Measurements from ENCODE around the gene CENPA. TPM values are rescaled to one million over a fixed set of nuclear protein-coding genes. Genes with fewer than 3 reads are reported as not detected.
"Not testable (repeated sequence)": the region's sequence is repeated elsewhere in the genome, so short reads cannot be mapped to it uniquely, and the experiment has no call there.

CENPA gene
- total RNA-seq, 1 experiment from 2014 or later, result 55.0 TPM

GRCh38 chr2:26746934-26747333 is 38.9 kb upstream of the CENPA start:
- Histone ChIP-seq H3K4me3 (ENCODE audit: low read depth in 2 of 2, low read length in 2 of 2) (no peak overlapping the region), H3K27me3 (ENCODE audit: control insufficient read depth, insufficient read depth, low read length) (no peaks in the 10 kb centered on the region), H3K36me3 (ENCODE audit: control insufficient read depth, insufficient read depth, low read length) (no peaks in the 10 kb centered on the region), H3K9me3 (ENCODE audit: control insufficient read depth, insufficient read depth, low read depth, low read length) (no peaks in the 10 kb centered on the region), H3K27ac (ENCODE audit: low read length) (no peak overlapping the region), H3K4me1 (ENCODE audit: control insufficient read depth, insufficient read depth, low read length) (peaks cover 5% of the 10 kb centered on the region; the same call in 1 of the 2 replicates)
- POLR2A ChIA-PET, result no interaction called here
- no TSS peak for BruUV-seq (replicated peaks)
- DNase-seq (ENCODE audit: low read depth, low spot score), result no peak
- CTCF ChIA-PET, result no interaction called here
- in situ Hi-C loops (cut with HindIII; ENCODE audit: low pct_unique_long_range_greater_than_20kb, low sequenced_read_pairs), result no loop called here
- TF ChIP-seq TCF7L2 (IDR thresholded peaks at IDR 0.05; ENCODE audit: low read depth, low read length), result no peak
- no peak for TF ChIP-seq REST (IDR thresholded peaks at IDR 0.05; ENCODE audit: insufficient read depth in 1 of 2, low read depth in 2 of 2, low read length in 1 of 2)
- no peak for TF ChIP-seq POLR2AphosphoS5 (IDR thresholded peaks at IDR 0.05; ENCODE audit: low read depth, low read length)
- TF ChIP-seq CTCF (IDR thresholded peaks at IDR 0.05), result no peak
- ATAC-seq, result no peak
- intact Hi-C loops (cut with micrococcal nuclease; ENCODE audit: unreplicated experiment), result no loop called here

GRCh38 chr2:26749787-26750420 is 36.0 kb upstream of the CENPA start:
- POLR2A ChIA-PET; H3K4me3 ChIP-seq (ENCODE audit: low read depth in 2 of 2, low read length in 2 of 2); H3K36me3 ChIP-seq (ENCODE audit: control insufficient read depth, insufficient read depth, low read length); ATAC-seq; BruUV-seq (replicated peaks); H3K27me3 ChIP-seq (ENCODE audit: control insufficient read depth, insufficient read depth, low read length); intact Hi-C loops (cut with micrococcal nuclease; ENCODE audit: unreplicated experiment); CTCF ChIA-PET; H3K4me1 ChIP-seq (ENCODE audit: control insufficient read depth, insufficient read depth, low read length); in situ Hi-C loops (cut with HindIII; ENCODE audit: low pct_unique_long_range_greater_than_20kb, low sequenced_read_pairs); H3K27ac ChIP-seq (ENCODE audit: low read length); DNase-seq (ENCODE audit: low read depth, low spot score); H3K9me3 ChIP-seq (ENCODE audit: control insufficient read depth, insufficient read depth, low read depth, low read length): not testable (repeated sequence)

- intact Hi-C loops (cut with micrococcal nuclease; ENCODE audit: unreplicated experiment); H3K4me1 ChIP-seq (ENCODE audit: control insufficient read depth, insufficient read depth, low read length); H3K36me3 ChIP-seq (ENCODE audit: control insufficient read depth, insufficient read depth, low read length); POLR2A ChIA-PET; in situ Hi-C loops (cut with HindIII; ENCODE audit: low pct_unique_long_range_greater_than_20kb, low sequenced_read_pairs); H3K4me3 ChIP-seq (ENCODE audit: low read depth in 2 of 2, low read length in 2 of 2); H3K9me3 ChIP-seq (ENCODE audit: control insufficient read depth, insufficient read depth, low read depth, low read length); CTCF ChIA-PET; DNase-seq (ENCODE audit: low read depth, low spot score); BruUV-seq (replicated peaks); ATAC-seq; H3K27me3 ChIP-seq (ENCODE audit: control insufficient read depth, insufficient read depth, low read length): not testable (repeated sequence)
- peak overlapping the region; percentile 7; the same call in 1 of the 2 replicates for H3K27ac ChIP-seq (ENCODE audit: low read length)
Measured at GRCh38 chr2:26750467-26750866, 35.4 kb upstream of the CENPA start.
